GM12864 (cell line): Measurements from ENCODE around the gene GNAS-AS1.

Experiments
- DNase-seq: peaks from one replicate; pipeline ENCODE4 v3.0.0-alpha.2; 2011; ENCODE audit warnings: low read depth
- H3K4me3 ChIP-seq: 2 replicates; pipeline ENCODE4 v1.5.1; 2011; ENCODE audit warnings: mild to moderate bottlenecking, low read depth, low read length, control low read depth
- CTCF ChIP-seq: IDR thresholded peaks from 2 replicates; pipeline ENCODE4 v1.5.1; 2011; ENCODE audit warnings: low read depth, mild to moderate bottlenecking, moderate library complexity, low read length, control low read depth, inconsistent platforms; ENCODE audit errors: missing control alignments

The GNAS-AS1 gene

GRCh38 chr20:58877976-58878360 lies 27.3 kb upstream of the GNAS-AS1 start:
- TF ChIP-seq CTCF = no peak
- no peak for DNase-seq
- no peak overlapping the region for H3K4me3 ChIP-seq

GRCh38 chr20:58877050-58877975 lies 26.6 kb upstream of the GNAS-AS1 start:
- no peak for DNase-seq
- no peak for TF ChIP-seq CTCF
- no peak overlapping the region for H3K4me3 ChIP-seq

- no peak for DNase-seq
- TF ChIP-seq CTCF = no peak
- H3K4me3 ChIP-seq = no peak overlapping the region
Measured at GRCh38 chr20:58876437-58876836, 25.7 kb upstream of the GNAS-AS1 start.

- TF ChIP-seq CTCF = no peak
- no peak overlapping the region for H3K4me3 ChIP-seq
- DNase-seq = no peak
Measured at GRCh38 chr20:58875541-58876134, 24.9 kb upstream of the GNAS-AS1 start.

- TF ChIP-seq CTCF = no peak
- DNase-seq = no peak
- H3K4me3 ChIP-seq = no peak overlapping the region
Measured at GRCh38 chr20:58875111-58875510, 24.4 kb upstream of the GNAS-AS1 start.

GRCh38 chr20:58874469-58874868 lies 23.8 kb upstream of the GNAS-AS1 start:
- no peak for TF ChIP-seq CTCF
- DNase-seq = no peak
- no peak overlapping the region for H3K4me3 ChIP-seq
